BLaER1 treated with 17β-estradiol and CSF1 and Interleukin-3, amounts not matched to agents 10 nM and 100 nM (cell line): ENCODE data around the gene RGP1.

Experiments used
- H3K27ac ChIP-seq, 11 experiments: shearing (Covaris generic); formaldehyde crosslinking; 2 replicates each; pipeline ENCODE4 v1.8.1; 2022
- H3K27me3 ChIP-seq, 11 experiments: shearing (Covaris generic); formaldehyde crosslinking; 2 replicates each; pipeline ENCODE4 v1.8.1; 2022
- H3K36me3 ChIP-seq, 11 experiments: shearing (Covaris generic); formaldehyde crosslinking; 2 replicates each; pipeline ENCODE4 v1.8.1; 2022
- H3K4me1 ChIP-seq, 10 experiments: shearing (Covaris generic); formaldehyde crosslinking; 2 replicates each; pipeline ENCODE4 v1.8.1; 2022
- H3K4me2 ChIP-seq, 11 experiments: shearing (Covaris generic); formaldehyde crosslinking; 2 replicates each; pipeline ENCODE4 v1.8.1; 2022
- H3K4me3 ChIP-seq, 10 experiments: shearing (Covaris generic); formaldehyde crosslinking; 2 replicates each; pipeline ENCODE4 v1.8.1; 2022
- H3K9ac ChIP-seq, 11 experiments: shearing (Covaris generic); formaldehyde crosslinking; 2 replicates each; pipeline ENCODE4 v1.8.1; 2022
- H3K9me3 ChIP-seq, 11 experiments: shearing (Covaris generic); formaldehyde crosslinking; replicated peaks in 1 of 11; 2 replicates each; pipeline ENCODE4 v1.8.1; 2022
- H4K20me1 ChIP-seq, 11 experiments: shearing (Covaris generic); formaldehyde crosslinking; 2 replicates each; pipeline ENCODE4 v1.8.1; 2022
- Cebpa-rat ChIP-seq, 11 experiments: shearing (Covaris generic); IDR thresholded peaks; 2 replicates each; pipeline ENCODE4 v1.8.1; 2022

RGP1 gene

GRCh38 chr9:35763803-35764202 is 14.7 kb downstream of the RGP1 start:
- Histone ChIP-seq H3K9me3 (0 out of 22 replicates have a peak, but pooled peaks cover 0 to 4% (median 0%) of the 10 kb centered on the region in 11 experiments), H4K20me1 (no peaks in the 10 kb centered on the region), H3K36me3 (no peaks in the 10 kb centered on the region), H3K9ac (no peak overlapping the region), H3K4me1 (peaks cover 16 to 38% (median 27%) of the 10 kb centered on the region in 10 experiments), H3K4me3 (no peak overlapping the region), H3K27me3 (no peaks in the 10 kb centered on the region), H3K4me2 (no peak overlapping the region), H3K27ac (no peak overlapping the region)
- no peak for TF ChIP-seq Cebpa-rat (IDR thresholded peaks at IDR 0.05)

GRCh38 chr9:35766997-35767396 is 17.9 kb downstream of the RGP1 start:
- H3K27me3 ChIP-seq: no peaks in the 10 kb centered on the region
- no peak for TF ChIP-seq Cebpa-rat (IDR thresholded peaks at IDR 0.05)
- peaks cover 0 to 7% (median 0%) of the 10 kb centered on the region in 10 experiments; a peak in 3 of 20 replicates for H3K4me1 ChIP-seq
- no peaks in the 10 kb centered on the region for H4K20me1 ChIP-seq
- H3K9me3 ChIP-seq: 0 out of 22 replicates have a peak, but pooled peaks cover 0 to 4% (median 0%) of the 10 kb centered on the region in 11 experiments
- no peak overlapping the region for H3K4me3 ChIP-seq
- no peaks in the 10 kb centered on the region for H3K36me3 ChIP-seq
- H3K9ac ChIP-seq: no peak overlapping the region
- H3K27ac ChIP-seq: no peak overlapping the region
- H3K4me2 ChIP-seq: no peak overlapping the region

GRCh38 chr9:35767458-35767857 is 18.4 kb downstream of the RGP1 start:
- Histone ChIP-seq H3K9ac (no peak overlapping the region), H3K4me1 (peaks cover 0 to 5% (median 0%) of the 10 kb centered on the region in 10 experiments; a peak in 1 of 20 replicates), H3K4me3 (no peak overlapping the region), H3K27ac (no peak overlapping the region), H3K27me3 (no peaks in the 10 kb centered on the region), H4K20me1 (no peaks in the 10 kb centered on the region), H3K36me3 (no peaks in the 10 kb centered on the region), H3K9me3 (0 out of 22 replicates have a peak, but pooled peaks cover 0 to 4% (median 0%) of the 10 kb centered on the region in 11 experiments), H3K4me2 (no peak overlapping the region)
- TF ChIP-seq Cebpa-rat (IDR thresholded peaks at IDR 0.05): no peak

DNA sequence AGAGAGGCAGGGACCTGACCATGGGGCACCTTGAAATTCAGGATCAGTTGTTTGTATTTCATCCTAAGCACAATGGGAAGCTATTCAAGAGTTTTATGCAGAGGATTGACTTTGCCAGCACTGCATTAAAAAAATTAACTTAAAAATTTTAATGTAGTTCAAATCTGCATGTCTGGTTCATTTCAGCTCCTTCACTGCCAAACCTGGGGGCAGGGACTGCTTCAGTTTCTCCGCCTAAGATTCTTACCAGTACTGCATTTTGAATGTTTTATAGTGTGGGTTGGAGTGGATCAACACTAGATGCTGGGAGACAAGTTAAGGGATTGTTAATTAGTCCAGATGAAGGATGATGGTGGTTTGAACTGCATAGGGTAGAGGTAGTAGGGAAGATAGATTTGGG is 20.7 kb downstream of the RGP1 start:
- no peak overlapping the region for H3K4me2 ChIP-seq
- H3K27ac ChIP-seq: no peak overlapping the region
- TF ChIP-seq Cebpa-rat (IDR thresholded peaks at IDR 0.05): no peak
- H4K20me1 ChIP-seq: no peaks in the 10 kb centered on the region
- H3K4me1 ChIP-seq: peaks cover 0 to under 1% (median 0%) of the 10 kb centered on the region in 10 experiments; a peak in 2 of 20 replicates
- no peaks in the 10 kb centered on the region for H3K27me3 ChIP-seq
- no peak overlapping the region for H3K9ac ChIP-seq
- H3K4me3 ChIP-seq: no peak overlapping the region
- no peaks in the 10 kb centered on the region for H3K36me3 ChIP-seq
- H3K9me3 ChIP-seq: no peaks in the 10 kb centered on the region

GRCh38 chr9:35771075-35771433 is 22.0 kb downstream of the RGP1 start:
- Histone ChIP-seq H3K4me3 (no peak overlapping the region), H3K9ac (no peak overlapping the region), H3K4me1 (peaks cover 8 to 14% (median 12%) of the 10 kb centered on the region in 10 experiments), H3K27me3 (no peaks in the 10 kb centered on the region), H3K4me2 (no peak overlapping the region), H3K36me3 (no peaks in the 10 kb centered on the region), H3K9me3 (no peaks in the 10 kb centered on the region), H3K27ac (no peak overlapping the region), H4K20me1 (no peaks in the 10 kb centered on the region)
- no peak for TF ChIP-seq Cebpa-rat (IDR thresholded peaks at IDR 0.05)

GRCh38 chr9:35771534-35771933 is 22.4 kb downstream of the RGP1 start:
- Histone ChIP-seq H4K20me1 (no peaks in the 10 kb centered on the region), H3K9ac (no peak overlapping the region), H3K4me3 (no peak overlapping the region), H3K36me3 (no peaks in the 10 kb centered on the region), H3K9me3 (no peaks in the 10 kb centered on the region), H3K27ac (no peak overlapping the region), H3K27me3 (no peaks in the 10 kb centered on the region), H3K4me1 (peaks cover 13 to 18% (median 17%) of the 10 kb centered on the region in 10 experiments), H3K4me2 (no peak overlapping the region)
- no peak for TF ChIP-seq Cebpa-rat (IDR thresholded peaks at IDR 0.05)

DNA sequence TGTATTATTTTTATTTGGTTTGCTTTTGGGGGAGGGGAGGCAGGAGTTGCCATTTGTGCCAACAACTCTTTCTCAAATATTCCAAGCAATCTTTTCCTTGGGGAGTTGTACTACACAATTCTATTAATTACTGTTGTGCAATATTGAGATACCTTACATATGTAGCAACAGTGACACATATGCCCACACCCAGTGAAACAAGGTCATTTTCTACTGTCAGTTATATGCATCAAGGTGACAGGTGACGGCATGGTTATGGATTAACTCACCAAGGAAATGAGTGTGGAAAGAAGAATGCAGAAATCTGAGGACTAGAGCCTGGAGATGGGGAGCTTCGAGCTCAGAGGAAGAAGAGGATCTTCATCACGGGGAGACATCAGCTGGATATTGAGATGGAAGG is 22.9 kb downstream of the RGP1 start:
- no peak overlapping the region for H3K4me2 ChIP-seq

GRCh38 chr9:35774907-35775635 is 26.0 kb downstream of the RGP1 start:
- Histone ChIP-seq H3K4me2 (peak overlapping the region; percentile 23 to 64 (median 41); a peak in 21 of 22 replicates), H3K4me3 (no peak overlapping the region), H3K27me3 (no peaks in the 10 kb centered on the region), H3K9ac (no peak overlapping the region), H3K36me3 (no peaks in the 10 kb centered on the region), H4K20me1 (no peaks in the 10 kb centered on the region), H3K4me1 (peaks cover 13 to 19% (median 17%) of the 10 kb centered on the region in 10 experiments), H3K27ac (peak overlapping the region in 4 of 11 experiments; percentile 3 to 33 (median 25); a peak in 3 of 22 replicates), H3K9me3 (no peaks in the 10 kb centered on the region)
- no peak for TF ChIP-seq Cebpa-rat (IDR thresholded peaks at IDR 0.05)

More for the DNA sequence above, 22.9 kb downstream of the RGP1 start:
- no peak overlapping the region for H3K9ac ChIP-seq
- H3K4me3 ChIP-seq: no peak overlapping the region
- 0 out of 22 replicates have a peak, but pooled peaks of 1 of the 11 experiments have one; percentile 26 for TF ChIP-seq Cebpa-rat (IDR thresholded peaks at IDR 0.05)
- no peaks in the 10 kb centered on the region for H3K9me3 ChIP-seq
- H4K20me1 ChIP-seq: no peaks in the 10 kb centered on the region
- H3K27me3 ChIP-seq: no peaks in the 10 kb centered on the region
- H3K27ac ChIP-seq: no peak overlapping the region
- H3K36me3 ChIP-seq: no peaks in the 10 kb centered on the region
- peaks cover 13 to 19% (median 17%) of the 10 kb centered on the region in 10 experiments for H3K4me1 ChIP-seq

- peak overlapping the region in 1 of 11 experiments; percentile 31; a peak in 1 of 22 replicates for H3K27ac ChIP-seq
- H3K9ac ChIP-seq: no peak overlapping the region
- no peak overlapping the region for H3K4me3 ChIP-seq
- H4K20me1 ChIP-seq: no peaks in the 10 kb centered on the region
- H3K4me2 ChIP-seq: peak overlapping the region; percentile 23 to 64 (median 50)
- H3K4me1 ChIP-seq: peaks cover 13 to 19% (median 17%) of the 10 kb centered on the region in 10 experiments
- no peaks in the 10 kb centered on the region for H3K9me3 ChIP-seq
- TF ChIP-seq Cebpa-rat (IDR thresholded peaks at IDR 0.05): no peak
- H3K36me3 ChIP-seq: no peaks in the 10 kb centered on the region
- no peaks in the 10 kb centered on the region for H3K27me3 ChIP-seq
These were observed 26.9 kb downstream of the RGP1 start for GRCh38 chr9:35776018-35776417.
